HG03521 (cell line): ENCODE data around the gene DEFB118.
"Not testable (repeated sequence)": the region's sequence is repeated elsewhere in the genome, so short reads cannot be mapped to it uniquely, and the experiment has no call there.

Experiments
- ATAC-seq: cut with Tn5 transposase; IDR thresholded peaks from one replicate; pipeline ENCODE4 v1.9.1; 2021; ENCODE audit warnings: mild to moderate bottlenecking, moderate library complexity; ENCODE audit not compliant: unreplicated experiment

The DEFB118 gene

GRCh38 chr20:31368301-31368700, at the start of gene DEFB118:
Gene DEFB118, plus strand, starts transcription at chr20:31368601. Its CDS starts 50 bp downstream, at chr20:31368651.
- ATAC-seq: no peak

GRCh38 chr20:31322504-31322903, 45.9 kb upstream of the DEFB118 start:
- no peak for ATAC-seq

- no peak for ATAC-seq
Observed at GRCh38 chr20:31330893-31331292, 37.5 kb upstream of the DEFB118 start.

GRCh38 chr20:31341470-31341869, 26.9 kb upstream of the DEFB118 start:
- no peak for ATAC-seq

- ATAC-seq: no peak
Observed at GRCh38 chr20:31355981-31356380, 12.4 kb upstream of the DEFB118 start.

GRCh38 chr20:31363295-31363694, 5.1 kb upstream of the DEFB118 start:
- no peak for ATAC-seq

- ATAC-seq: not testable (repeated sequence)
Observed at GRCh38 chr20:31364272-31364671, 4.1 kb upstream of the DEFB118 start.

- no peak for ATAC-seq
Observed at GRCh38 chr20:31374346-31374745, 5.9 kb downstream of the DEFB118 start.

- ATAC-seq: no peak
Observed at GRCh38 chr20:31390490-31390889, 22.1 kb downstream of the DEFB118 start, which contains the start of gene DEFB119. Gene DEFB119, minus strand, starts transcription at chr20:31390590. Its CDS starts 107 bp downstream, at chr20:31390483.

- no peak for ATAC-seq
Observed at GRCh38 chr20:31392836-31393235, 24.4 kb downstream of the DEFB118 start.

- ATAC-seq: no peak
Observed at GRCh38 chr20:31394900-31395299, 26.5 kb downstream of the DEFB118 start.

- ATAC-seq: no peak
Observed at GRCh38 chr20:31403886-31404285, 35.5 kb downstream of the DEFB118 start.

- no peak for ATAC-seq
Observed at GRCh38 chr20:31406115-31406514, 37.7 kb downstream of the DEFB118 start, which contains the start of gene DEFB121. Gene DEFB121, minus strand, starts transcription at chr20:31406215. Its CDS starts 63 bp downstream, at chr20:31406152.

- no peak for ATAC-seq
Observed at GRCh38 chr20:31410011-31410410, 41.6 kb downstream of the DEFB118 start.

- no peak for ATAC-seq
Observed at GRCh38 chr20:31414381-31414780, 46.0 kb downstream of the DEFB118 start.

GRCh38 chr20:31415653-31416052, 47.3 kb downstream of the DEFB118 start:
- ATAC-seq: no peak

- ATAC-seq: no peak
Observed at GRCh38 chr20:31418307-31418706, 49.9 kb downstream of the DEFB118 start.
